ENCODE data around the gene MSI2.

DNA sequence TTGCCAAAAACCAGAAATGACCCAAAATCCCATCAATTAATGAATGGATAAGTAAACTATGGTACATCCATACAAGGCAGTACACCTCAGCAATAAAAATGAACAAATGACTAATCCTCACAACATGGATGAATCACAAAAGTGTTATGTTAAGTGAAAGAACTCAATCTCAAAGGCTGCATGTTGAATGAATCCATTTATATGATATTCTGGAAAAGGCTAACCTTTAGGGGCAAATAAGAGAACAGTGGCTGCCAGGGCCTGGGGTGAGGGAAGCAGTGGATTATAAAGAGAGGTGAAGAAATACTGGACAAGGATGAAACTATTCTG, 46.1 kb upstream of the MSI2 start:
- TF ChIP-seq SP1 (CRISPR knock-in tag; IDR thresholded peaks at IDR 0.05) (no peak), TAF1 (IDR thresholded peaks at IDR 0.05; ENCODE audit: control insufficient read depth, extremely low read depth, insufficient read depth, low read length, severe bottlenecking) (no peak), FOXM1 (IDR thresholded peaks at IDR 0.05; ENCODE audit: low read depth) (no peak), FOXM1 (CRISPR knock-in tag; IDR thresholded peaks at IDR 0.05; ENCODE audit: low read depth) (no peak), ZNF75A (CRISPR knock-in tag; IDR thresholded peaks at IDR 0.05) (no peak), ZNF121 (CRISPR knock-in tag; conservative IDR thresholded peaks at IDR 0.05) (no peak), IFI16 (CRISPR knock-in tag; IDR thresholded peaks at IDR 0.05) (no peak), CTCF (IDR thresholded peaks at IDR 0.05 in 2 of 3, conservative IDR thresholded peaks at IDR 0.05 in 1 of 3; ENCODE audit: insufficient read depth in 2 of 3, low read depth in 1 of 3, low read length in 3 of 3) (no peak), ZZZ3 (IDR thresholded peaks at IDR 0.05) (no peak), GABPA (tag; conservative IDR thresholded peaks at IDR 0.05; ENCODE audit: low read depth) (no peak)

All from K562 (cell line).